HG03095 (cell line): ENCODE results near the gene ZSWIM6.

Experiments
- ATAC-seq: cut with Tn5 transposase; IDR thresholded peaks from one replicate; pipeline ENCODE4 v1.9.1; 2021; ENCODE audit warnings: moderate library complexity; ENCODE audit not compliant: unreplicated experiment

ZSWIM6 gene

DNA sequence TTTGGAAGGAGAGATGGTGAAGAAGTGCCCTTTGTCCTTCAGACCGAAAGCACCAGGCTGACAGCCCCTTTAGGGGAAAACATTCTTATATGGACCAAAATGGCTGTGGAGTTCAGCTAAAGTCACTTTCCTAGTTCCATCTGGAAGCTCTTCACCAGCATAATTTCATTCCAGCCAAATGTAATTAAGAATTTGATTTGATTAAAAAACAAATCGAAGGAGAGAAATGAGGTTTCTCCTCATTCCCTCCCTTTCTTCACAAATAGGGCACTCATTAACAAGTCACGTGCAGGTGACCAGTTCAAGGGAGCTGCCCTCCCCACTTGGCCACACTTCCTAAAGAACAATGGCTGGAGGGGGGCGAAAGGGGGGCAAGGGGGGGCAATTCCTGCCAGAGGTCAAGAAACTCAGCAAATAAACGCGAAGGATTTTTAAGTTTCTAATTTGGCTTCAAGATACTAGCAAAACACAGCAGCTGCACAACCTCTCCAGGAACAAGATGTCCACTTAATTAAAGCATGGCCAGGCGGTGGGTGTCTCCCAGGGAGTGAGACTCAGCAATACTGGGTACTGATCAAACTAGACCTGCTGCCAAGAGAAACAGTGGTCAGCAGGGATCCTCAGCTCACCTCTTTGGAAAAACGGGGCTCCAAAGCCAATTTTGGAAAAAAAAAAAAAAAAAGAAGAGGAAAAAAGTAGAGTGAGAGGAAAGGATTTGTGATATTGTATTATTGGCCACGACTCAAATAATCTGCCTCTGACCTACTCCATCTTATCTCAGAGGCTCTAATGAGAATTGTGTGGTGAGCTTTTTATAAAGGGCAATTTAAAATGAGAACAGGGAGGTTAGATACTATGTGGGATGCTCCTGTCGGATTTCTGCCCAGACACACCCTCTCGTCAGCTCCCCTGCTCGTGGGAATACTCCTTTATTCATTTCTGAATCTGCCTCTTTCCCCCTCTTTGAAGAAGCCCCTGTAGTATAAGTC, 254.3 kb downstream of the ZSWIM6 start:
- no peak for ATAC-seq

DNA sequence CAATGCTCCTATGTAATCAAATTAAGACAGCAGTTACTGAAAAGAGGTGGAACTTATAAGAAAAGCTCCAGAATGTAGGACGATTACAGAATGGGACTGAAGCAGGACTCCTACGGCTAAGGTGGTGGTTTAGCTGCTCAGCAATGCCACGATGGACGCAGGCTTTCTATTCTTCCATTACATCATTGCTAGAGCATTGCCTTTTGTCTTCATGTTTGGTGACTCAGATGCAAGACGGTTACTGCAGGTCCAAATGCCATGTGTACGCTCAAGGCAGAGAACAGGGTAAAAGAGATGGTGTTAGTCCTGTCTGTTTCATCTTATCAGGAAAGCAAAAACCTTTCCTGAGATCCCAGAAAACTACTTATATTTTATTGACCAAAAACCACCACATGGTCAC, 255.1 kb downstream of the ZSWIM6 start:
- no peak for ATAC-seq

DNA sequence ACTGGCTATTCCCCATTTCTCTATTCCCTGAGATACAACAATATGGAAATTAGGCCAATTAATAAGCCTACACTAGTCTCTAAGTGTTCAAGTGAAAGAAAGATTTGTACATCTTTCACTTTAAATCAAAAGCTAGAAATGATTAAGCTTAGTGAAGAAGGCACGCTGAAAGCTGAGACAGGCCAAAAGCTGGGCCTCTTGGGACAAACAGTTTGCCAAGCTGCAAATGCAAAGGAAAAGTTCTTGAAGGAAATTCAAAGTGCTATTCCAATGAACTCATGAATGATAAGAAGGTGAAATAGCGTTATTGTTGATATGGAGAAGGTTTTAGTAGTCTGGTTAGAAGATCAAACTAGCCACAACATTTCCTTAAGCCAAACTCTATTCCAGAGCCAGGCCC, 256.2 kb downstream of the ZSWIM6 start:
- ATAC-seq: no peak

DNA sequence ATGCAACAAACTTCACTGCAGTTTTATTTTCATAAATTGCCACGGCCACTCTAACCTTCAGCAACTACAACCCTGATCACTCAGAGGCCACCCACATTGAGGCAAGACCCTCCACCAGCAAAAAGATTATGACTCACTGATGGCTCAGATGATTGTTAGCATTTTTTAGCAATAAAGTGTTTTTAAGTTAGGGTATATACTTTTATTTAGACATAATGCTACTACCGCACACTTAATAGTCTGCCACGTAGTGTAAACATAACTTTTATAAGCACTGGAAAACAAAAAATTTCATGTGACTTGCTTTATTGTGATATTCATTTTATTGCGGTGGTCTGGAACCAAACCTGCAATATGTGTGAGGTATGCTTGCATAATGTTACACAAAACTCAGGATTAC, 257.9 kb downstream of the ZSWIM6 start:
- ATAC-seq: no peak

DNA sequence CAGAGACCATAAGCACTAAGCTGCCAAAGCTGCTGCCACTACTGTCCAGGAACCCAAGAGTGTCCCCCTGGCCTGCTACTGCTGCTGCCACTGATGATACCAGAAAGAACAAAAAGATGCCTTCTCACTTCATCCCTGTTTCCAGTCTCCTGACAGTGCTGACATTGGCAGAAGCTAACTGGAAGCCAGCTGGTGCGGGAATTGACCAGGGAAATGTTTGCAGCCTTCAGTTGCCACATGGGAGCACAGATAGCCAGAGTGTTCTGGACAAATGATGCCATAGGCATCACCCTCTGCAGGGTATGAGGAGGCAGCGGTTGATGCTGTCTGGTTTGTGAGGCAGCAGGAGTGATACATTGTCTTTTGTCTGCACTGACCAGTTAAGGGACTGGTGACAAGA, 258.4 kb downstream of the ZSWIM6 start:
- ATAC-seq: no peak

DNA sequence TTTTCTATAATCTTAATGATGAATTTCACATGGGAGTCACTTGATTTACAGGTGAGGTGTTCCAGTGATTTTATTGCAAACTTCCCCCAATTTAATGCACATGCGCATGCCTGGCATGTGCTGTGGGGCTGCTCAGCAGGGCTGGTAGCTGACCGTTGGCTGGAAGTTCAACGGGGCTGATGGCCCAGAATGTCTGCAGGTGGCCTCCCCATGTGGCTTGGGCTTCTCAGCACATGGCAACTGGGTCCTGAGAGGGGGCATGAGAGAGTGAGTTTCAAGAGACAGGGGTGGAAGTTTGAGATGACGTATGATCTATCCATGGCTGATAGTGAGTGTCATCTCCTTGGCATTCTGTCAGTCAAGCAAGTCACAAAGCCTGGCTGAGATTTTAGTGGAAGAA, 259.8 kb downstream of the ZSWIM6 start:
- ATAC-seq: no peak

DNA sequence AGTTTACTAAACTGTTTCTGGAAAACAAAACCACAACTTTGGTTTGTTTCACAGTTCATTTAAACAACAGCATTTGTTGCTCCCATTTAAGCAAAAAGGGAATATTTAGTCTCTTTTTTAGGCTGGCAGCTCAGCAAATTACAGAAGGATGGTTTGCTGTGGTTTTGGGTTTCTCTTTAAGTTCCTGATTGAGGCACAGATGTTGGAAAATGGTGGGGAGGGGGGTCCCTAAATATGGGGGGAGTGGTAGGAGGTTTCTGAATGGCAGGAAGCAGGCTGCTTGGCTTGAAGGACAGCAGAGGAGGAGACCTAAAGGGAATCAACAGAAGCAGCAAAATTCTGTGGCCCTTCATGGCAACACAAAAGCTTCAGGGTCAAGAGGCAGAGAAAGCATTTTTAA, 263.4 kb downstream of the ZSWIM6 start:
- ATAC-seq: no peak
